CD4-positive, alpha-beta T cell treated with Interferon alpha-2 for 1 hour (primary cell): Measurements from ENCODE around the gene PMIS2.
"Not testable (repeated sequence)": the region's sequence is repeated elsewhere in the genome, so short reads cannot be mapped to it uniquely, and the experiment has no call there.

Experiments
- DNase-seq, 2 donors: peaks; one replicate each; pipeline ENCODE4 v3.0.0-alpha.2; 2020 to 2022

The PMIS2 gene

DNA sequence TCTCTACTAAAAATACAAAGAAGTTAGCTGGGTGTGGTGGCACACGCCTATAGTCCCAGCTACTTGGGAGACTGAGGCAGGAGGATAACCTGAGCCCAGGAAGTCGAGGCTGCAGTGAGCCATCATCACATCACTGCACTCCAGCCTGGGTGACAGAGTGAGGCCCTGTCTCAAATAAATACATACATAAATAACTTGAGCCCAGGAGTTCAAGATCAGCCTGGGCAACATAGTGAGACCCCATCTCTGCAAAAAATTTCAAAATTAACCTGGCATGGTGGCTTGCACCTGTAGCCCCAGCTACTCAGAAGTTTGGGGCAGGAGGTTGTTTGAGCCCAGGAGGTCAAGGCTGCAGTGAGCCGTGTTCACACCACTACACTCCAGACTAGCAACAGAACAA lies 9.1 kb downstream of the PMIS2 start:
- DNase-seq = not testable (repeated sequence)

DNA sequence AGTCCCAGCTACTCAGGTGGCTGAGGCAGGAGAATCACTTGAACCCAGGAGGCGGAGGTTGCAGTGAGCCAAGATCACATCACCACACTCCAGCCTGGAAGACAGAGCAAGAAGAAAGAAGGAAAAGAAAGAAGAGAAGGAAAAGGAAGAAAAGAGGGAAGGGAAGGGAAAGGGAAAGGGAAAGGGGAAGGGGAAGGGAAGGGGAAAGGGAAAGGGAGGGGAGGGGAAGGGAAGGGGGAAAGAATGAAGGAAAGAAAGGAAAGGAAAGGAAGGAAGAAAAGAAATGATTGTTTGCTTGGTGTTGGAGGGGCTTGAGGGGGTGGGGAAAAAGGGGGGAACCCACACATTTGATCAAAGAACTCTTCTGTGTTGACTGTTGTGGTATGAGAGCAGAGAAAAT lies 10.0 kb downstream of the PMIS2 start:
- DNase-seq = no peak

DNA sequence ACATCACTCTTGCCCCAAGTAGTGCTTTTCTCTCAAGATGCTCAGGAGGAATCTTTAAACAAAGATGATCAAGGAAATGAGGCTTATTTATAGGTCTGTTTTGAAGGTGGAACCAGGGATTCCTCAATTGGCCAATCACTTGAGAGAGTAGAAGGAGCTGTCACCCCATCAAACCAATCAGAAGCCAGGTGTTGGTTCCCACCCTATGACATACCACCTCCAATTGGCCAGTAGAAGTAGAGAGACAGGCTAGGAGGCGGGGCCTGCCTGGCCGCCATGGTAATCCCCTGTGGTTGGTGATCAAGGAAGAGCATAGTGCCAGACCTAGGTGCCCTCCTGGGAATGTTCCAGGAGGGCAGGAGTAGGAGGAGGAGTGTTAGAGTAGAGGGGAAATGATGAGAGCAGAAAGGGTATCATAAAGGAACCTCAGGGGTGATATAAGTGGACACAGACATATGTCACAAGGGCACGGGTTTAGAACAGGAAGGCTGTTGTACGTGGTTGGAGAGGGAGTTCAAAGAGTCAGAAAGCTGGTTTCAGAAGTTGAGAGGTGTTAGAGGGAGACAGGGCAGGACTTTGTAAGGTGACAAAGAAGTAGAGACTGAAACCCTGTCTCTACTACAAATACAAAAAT lies 10.5 kb downstream of the PMIS2 start:
- no peak for DNase-seq

DNA sequence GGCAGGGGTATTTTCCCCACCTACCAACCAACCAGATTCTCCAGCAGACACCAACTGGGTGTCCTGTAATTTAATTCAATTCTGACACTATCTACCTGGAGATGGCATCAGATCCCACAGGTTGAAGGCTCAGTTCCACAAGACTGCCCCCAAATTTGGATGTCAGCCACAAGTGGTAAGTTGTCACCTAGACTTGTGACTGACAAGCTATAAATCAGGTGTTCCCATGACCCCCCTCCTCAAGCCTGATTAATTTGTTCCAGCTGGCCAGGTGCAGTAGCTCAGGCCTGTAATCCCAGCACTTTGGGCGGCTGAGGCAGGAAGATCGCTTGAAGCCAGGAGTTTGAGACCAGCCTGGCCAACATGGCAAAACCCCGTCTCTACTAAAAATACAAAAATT lies 16.0 kb downstream of the PMIS2 start:
- no peak for DNase-seq

DNA sequence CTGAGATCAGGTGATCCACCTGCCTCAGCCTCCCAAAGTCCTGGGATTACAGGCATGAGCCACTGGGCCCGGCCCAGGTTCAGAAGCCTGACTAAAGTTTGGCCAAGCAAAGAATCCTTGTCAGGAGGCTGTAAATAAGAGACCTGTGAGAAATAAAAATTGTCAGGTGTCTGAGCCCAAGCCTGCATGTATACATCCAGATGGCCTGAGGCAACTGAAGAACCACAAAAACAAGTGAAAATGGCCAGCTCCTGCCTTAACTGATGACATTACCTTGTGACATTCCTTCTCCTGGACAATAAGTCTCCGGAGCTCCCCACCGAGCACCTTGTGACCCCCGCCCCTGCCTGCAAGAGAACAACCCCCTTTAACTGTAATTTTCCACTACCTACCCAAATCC lies 18.5 kb downstream of the PMIS2 start:
- not testable (repeated sequence) for DNase-seq

DNA sequence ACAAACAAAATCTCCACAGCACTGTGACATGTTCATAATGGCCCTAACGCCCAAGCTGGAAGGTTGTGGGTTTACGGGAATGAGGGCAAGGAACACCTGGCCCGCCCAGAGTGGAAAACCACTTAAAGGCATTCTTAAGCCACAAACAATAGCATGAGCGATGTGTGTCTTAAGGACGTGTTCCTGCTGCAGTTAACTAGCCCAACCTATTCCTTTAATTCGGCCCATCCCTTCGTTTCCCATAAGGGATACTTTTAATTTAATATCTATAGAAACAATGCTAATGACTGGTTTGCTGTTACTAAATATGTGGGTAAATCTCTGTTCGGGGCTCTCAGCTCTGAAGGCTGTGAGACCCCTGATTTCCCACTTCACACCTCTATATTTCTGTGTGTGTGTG lies 21.2 kb downstream of the PMIS2 start:
- DNase-seq = not testable (repeated sequence)

DNA sequence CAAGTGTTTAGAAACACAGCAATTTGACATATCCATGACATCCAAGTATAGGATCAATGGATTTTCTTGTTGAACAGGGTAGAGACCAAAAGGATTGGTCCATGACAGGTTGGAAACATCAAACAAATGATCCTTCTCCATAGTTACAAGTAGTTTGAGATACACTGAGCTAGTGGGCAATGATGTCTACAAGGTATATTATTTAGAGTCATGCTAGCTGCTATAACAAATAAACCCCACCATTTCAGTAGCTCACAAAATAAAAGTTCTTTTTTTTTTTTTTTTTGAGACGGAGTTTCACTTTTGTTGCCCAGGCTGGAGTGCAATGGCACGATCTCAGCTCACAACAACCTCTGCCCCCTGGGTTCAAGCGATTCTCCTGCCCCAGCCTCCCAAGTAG lies 21.7 kb downstream of the PMIS2 start:
- no peak for DNase-seq

DNA sequence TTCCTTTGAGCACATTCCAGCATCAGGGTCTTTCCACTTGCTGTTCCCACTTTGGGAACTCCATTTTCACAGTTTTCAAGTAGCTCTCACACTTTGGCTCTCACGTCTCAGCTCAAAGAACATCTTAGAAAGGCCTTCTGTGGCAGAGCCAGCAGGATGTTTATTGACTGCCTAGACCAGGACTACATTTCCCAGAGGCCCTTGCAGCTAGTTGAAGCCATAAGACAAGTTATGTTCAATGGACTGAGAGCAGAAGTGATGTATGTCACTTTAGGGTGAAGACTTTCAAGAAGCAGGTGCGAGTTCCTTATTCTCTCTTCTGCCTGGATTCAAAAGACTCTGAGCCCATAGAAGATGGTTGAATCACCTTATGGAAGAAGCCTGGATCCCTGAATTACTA lies 22.3 kb downstream of the PMIS2 start:
- DNase-seq = peak in 1 of 2 donors; percentile 34

DNA sequence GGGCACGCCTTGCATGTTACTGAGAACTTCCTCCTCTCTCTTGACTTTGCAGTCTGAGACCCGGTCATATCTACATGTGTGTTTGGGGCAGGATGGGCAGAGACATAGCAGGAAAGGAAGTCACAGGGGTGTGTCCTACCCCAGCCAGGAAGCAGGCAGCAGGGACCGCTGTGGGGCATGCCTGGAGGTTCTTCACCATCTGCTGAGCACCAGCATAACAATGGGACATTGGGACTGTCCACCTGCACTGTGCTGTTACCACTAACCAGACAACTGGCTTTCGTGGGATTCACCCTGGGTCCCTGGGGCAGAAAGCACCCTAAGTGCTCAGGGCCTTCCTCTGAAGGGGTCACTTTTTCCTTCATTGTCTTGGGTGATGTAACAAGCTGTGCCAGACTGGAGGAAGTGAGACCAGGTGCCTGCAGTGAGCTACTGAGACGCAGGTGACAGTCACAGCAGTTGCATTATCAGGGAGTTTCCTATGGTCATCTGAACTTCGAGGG lies 23.9 kb downstream of the PMIS2 start:
- peak; percentile 48 to 51 for DNase-seq

DNA sequence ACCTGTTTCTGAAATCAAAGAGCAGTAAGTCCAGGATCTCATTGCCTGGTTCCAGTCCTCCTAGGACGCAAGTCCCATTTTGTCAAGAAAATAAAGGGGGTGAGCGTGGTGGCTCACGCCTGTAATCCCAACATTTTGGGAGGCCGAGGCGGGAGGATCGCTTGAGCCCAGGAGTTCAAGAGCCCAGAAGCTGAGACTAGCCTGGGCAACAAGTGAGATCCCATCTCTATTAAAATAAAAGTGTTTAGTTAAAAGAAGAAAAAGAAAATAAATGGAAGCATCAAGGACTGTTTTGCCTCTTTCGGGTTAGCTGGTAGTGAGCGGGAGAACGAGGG lies 26.2 kb downstream of the PMIS2 start:
- no peak for DNase-seq

DNA sequence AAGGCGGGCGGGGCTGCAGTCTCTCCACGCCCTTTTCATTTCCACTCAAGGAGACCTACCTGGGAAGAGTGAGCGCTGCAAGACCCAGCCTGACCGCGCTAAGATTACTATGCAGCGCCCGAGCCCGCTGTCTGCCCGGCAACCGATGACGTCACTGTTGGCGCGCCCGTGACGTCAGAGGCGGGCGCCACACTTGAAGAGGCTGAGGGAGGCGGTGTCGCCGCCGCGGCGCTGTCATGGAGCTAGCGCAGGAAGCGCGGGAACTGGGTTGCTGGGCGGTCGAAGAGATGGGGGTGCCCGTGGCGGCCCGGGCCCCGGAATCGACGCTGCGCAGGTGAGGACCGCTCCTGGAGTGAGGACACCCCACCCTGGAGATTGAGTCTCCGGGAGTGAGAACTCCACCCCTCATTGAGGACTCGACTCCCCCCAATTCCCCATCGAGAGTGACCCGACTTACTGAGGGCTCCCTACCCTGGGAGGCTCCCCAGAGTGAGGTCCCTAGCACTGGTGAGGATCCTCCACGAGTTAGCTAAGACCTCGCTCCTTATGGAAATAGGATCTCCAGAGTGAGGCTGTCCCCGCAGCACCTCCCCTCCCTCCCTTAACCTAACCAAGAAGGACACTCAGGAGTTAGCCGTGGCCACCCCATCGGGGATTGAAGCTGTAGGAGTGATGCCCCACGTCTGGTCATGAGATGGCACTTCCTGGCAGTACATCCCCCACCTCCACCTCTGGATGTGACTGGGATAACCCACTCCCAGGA lies 26.8 kb downstream of the PMIS2 start, which contains the start of gene HAUS5:
Gene HAUS5 (plus strand): TSS at position 177 of the 763 bp plus-strand sequence. CDS start 60 bp downstream, at position 237.
- peak; percentile 94 to 97 for DNase-seq

DNA sequence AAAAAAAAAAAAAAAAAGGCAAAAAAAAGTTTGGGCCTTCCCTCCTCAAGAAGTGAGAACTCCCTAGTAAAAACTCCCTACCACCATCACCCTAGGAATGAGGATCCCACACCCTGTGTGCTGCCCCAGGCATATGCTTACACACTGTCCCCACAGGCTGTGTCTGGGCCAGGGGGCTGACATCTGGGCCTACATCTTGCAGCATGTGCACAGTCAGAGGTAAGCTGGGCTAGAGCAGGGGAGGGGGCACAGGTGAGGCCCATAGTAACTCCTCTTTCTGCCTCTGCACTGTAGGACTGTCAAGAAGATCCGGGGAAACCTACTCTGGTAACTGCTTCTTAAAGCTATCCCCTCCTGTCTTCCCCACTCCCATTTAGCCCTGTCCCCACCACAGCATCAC lies 27.6 kb downstream of the PMIS2 start:
- DNase-seq = no peak

DNA sequence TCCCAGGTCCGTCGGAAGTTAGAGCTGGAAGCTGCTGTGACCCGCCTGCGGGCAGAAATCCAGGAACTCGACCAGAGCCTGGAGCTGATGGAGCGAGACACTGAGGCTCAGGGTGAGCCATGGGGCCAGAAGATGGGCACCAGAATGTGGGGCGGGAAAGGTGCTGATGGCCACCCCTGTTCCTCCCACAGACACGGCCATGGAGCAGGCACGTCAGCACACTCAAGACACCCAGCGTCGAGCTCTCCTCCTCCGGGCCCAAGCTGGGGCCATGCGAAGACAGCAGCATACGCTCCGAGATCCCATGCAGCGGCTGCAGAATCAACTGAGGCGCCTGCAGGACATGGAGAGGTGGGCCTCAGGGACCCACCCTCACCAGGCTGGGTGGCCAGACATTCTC lies 29.1 kb downstream of the PMIS2 start:
- DNase-seq = no peak

DNA sequence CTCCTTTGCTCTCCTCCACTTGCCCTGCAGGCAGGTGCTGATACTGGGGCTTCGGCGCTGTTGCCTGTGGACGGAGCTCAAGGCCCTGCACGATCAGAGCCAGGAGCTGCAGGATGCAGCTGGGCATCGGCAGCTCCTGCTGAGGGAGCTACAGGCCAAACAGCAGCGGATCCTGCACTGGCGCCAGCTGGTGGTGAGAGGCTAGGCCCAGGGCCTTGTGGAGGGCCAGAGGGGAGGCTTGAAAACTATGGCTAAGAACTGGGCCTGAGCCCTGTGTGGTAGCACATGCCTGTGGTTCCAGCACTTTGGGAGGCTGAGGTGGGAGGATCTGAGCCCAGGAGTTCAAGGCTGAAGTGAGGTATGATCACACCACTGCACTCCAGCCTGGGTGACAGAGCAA lies 32.9 kb downstream of the PMIS2 start:
- DNase-seq = no peak

DNA sequence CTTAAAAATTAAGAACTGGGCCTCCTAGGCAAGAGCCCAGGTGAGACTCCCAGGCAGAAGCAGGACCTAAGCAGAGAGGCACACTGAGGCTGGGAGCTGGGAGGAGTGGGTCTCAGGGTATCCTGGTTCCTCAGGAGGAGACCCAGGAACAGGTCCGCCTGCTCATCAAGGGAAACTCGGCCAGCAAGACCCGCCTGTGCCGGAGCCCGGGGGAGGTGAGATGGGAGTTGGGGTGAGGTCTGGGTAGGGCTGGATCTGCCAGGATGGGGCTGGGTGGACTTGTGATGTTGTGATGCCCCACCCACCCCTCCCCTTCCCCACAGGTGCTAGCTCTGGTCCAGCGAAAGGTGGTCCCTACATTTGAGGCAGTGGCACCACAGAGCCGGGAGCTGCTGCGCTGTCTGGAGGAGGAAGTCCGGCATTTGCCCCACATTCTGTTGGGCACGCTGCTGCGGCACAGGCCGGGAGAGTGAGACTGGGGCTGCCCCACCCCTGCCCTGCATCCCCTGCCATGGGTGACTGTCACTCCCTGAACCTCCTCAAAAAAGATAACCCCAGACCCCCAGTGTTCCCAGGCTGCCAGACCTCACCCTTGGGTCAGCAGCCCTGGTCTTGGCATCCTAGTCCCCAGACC lies 33.4 kb downstream of the PMIS2 start:
- DNase-seq = no peak

DNA sequence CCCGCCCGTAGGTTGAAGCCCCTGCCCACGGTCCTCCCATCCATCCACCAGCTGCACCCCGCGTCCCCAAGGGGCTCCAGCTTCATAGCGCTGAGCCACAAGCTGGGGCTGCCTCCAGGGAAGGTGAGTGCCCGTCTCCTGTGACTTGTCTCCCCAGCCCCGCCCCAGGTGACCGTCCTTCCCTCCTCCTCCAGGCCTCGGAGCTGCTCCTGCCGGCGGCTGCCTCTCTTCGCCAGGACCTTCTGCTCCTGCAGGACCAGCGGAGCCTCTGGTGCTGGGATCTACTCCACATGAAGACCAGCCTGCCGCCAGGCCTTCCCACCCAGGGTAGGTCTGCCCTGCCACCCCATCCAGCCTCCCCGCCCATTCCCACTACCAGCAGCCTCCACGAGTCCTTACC lies 34.0 kb downstream of the PMIS2 start:
- no peak for DNase-seq

DNA sequence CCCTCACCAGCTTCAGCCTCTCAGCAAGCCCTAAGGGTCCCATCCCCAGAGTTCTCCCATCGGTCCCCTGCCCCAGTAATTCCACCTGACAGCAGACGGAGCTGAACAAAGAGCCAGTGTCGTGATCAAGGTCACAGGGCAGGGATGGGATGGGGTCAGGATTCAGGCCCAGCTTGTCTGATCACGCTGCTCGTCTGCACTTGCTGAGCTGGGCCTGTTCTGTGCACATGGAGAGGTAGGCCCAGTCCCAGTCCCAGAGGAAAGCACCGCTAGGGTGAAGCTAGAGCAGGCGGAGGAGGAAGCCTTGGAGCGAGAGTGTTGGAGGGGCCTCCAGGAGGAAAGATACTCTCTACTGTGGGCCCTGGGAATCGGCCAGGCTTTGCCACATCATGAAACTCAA lies 35.7 kb downstream of the PMIS2 start:
- no peak for DNase-seq

DNA sequence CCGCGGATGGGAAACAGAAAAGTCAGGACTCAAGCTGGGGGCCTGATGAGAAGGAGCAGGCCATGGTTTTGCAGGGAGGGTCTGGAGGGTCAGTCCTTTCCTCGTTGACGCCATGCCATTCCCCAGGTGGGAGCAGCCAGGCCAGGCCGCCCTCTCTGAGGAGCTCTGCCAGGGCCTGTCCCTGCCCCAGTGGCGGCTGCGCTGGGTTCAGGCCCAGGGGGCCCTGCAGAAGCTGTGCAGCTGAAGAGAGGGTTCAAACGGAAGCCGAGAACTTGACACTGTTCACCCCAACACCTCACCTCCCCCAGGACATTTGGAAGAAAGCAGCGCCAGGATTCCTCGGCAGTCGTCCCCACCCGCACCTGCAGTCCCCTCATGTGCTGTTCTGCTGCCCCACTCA lies 36.8 kb downstream of the PMIS2 start:
- no peak for DNase-seq

DNA sequence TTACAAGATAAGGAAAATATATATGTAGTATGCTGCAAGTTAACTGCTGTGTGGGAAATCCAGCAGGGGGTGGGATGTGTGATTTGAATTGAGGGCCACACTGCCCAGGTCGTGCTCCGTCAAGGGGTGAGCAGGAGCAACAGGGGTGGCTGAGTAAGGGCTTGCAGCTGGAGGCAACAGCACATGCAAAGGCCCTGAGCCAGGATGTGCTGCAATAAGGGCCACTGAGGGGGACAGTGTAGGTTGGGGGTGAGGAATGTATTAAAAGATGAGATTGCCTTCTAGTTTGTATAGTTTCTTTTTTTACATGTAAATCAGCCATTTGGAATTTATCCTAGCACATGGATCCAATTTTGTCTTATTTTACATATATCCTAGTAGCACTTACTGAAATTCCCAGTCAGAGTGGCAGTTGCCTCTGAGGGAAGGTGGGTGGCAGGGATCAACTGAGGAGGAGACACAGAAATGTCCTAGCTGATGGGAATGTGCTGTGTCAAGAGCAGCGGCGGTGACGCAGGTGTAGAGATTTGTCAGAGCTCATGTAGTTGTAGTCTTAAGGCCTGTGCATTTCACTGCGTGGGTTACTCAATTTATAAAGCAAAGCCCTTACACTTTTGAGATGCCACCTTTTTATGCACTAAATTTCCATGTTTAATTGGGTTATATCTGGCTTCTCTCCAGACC lies 37.5 kb downstream of the PMIS2 start:
- no peak for DNase-seq

DNA sequence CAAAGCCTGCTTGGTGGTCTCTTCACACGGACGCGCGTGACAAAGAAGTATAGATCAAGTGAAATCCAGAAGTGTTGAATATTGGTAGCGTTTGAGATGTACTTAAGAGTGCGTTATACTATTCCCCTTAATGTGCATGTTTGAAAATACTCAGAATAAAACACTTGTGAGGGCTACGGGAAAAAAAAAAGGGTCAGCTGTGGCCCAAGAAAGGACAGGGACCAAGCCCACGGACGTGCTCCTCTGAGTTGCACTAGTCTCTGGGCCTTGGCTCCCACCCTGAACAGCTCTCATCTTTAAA lies 42.2 kb downstream of the PMIS2 start:
- no peak for DNase-seq

DNA sequence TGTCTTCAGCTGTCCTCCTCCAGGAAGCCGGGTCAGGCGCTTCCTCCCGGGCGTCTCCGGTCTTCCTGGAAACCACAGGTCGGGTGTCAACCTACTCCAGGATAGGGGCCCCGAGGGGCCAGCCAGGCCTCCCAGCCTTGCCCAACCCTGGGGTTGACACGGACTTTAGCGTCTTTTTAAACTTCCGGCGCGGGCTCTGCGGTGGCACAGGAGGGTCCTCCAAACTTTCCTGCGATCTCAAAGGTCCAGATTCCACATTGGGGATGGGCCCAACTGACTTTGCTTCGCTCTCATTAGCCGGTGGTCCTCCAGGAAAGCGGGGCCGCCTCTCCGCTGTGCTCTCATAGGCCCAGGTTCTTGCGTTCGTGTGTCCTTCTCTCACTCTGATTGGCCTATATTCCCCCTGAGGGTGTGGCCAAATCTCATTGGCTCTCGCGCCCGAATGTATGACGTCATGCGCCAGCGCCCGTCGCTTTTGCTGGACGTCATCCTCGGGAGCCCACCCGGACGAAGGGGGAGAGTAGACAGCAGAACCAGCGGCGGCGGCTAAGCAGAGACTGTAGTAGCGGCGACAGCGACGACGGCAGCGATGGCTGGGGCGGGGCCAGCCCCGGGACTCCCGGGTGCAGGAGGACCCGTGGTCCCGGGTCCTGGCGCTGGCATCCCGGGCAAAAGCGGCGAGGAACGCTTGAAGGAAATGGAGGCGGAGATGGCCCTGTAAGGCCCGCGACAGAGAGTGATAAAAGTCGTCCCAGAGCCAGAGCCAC lies 42.8 kb downstream of the PMIS2 start, which contains the start of gene RBM42:
Gene RBM42 (plus strand): TSS at position 472 of the 767 bp plus-strand sequence. CDS start 118 bp downstream, at position 590.
- peak; percentile 97 to 99 for DNase-seq

DNA sequence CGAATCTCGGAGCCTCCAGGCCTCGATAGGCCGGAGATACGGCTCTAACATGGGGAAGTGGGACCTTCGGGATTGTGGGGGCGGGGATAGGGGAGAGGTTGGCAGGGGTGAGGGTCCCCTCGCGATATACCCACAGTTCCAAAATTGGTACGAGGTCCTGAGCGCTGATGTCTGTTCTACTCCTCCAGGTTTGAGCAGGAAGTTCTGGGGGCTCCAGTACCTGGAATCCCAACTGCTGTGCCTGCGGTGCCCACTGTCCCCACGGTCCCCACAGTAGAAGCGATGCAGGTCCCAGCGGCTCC lies 43.3 kb downstream of the PMIS2 start:
- DNase-seq = no peak
